KBM-7 (cell line): ENCODE data around the gene EPB41L2.

Source experiments
- DNase-seq: peaks from one replicate; pipeline ENCODE4 v3.0.0-alpha.2; 2015
- in situ Hi-C: fragments of 300-500 bp; cut with MboI; formaldehyde crosslinking; loops from 2 replicates; pipeline ENCODE4 v1.14.3; 2020; ENCODE audit warnings: low sequenced_read_pairs, low pct_unique_long_range_greater_than_20kb, mixed read lengths

The EPB41L2 gene

DNA sequence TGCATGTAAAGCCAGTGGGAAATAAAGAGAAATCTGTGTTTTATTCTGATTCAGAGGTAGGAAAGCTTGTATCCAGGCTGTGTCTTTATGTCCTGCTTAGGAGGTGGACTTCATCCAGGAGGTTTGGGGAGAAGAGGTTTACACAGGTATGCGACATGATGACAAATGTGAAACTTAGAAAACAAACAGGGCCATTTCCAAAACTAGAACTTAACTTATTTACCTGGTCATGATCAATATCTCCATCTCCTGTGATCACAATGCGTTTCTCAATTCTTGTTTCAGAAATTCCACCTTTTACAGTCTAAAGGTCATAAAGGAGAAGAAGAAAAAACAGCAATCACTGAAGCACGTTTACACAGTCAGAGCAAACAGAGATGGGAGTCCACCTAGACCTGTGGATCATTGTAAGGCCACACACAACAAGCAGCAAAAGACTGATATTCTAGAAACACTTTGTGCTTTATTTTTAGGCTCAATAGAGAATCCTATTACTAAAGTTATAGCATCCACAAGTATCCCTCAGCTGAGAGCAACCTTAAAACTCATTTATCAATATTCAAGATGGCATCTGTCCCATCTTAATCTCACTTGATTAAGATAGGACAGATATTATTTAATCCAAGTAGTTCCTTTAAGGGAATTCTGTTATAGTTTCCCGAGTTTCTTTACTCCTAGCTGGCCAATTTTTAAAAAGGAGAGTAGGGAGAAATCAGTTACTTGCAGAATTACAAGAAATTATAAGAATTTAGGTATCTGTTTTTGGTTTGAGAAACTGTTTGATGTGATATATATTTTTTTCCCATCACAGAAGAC is 199.4 kb downstream of the EPB41L2 start:
- in situ Hi-C loops, result no loop called here
- DNase-seq, result no peak

GRCh38 chr6:130862370-130862769 is 200.7 kb downstream of the EPB41L2 start:
- DNase-seq, result no peak
- in situ Hi-C loops, result no loop called here

- no peak for DNase-seq
- in situ Hi-C loops, result no loop called here
These were observed 203.7 kb downstream of the EPB41L2 start for GRCh38 chr6:130859161-130859867.

DNA sequence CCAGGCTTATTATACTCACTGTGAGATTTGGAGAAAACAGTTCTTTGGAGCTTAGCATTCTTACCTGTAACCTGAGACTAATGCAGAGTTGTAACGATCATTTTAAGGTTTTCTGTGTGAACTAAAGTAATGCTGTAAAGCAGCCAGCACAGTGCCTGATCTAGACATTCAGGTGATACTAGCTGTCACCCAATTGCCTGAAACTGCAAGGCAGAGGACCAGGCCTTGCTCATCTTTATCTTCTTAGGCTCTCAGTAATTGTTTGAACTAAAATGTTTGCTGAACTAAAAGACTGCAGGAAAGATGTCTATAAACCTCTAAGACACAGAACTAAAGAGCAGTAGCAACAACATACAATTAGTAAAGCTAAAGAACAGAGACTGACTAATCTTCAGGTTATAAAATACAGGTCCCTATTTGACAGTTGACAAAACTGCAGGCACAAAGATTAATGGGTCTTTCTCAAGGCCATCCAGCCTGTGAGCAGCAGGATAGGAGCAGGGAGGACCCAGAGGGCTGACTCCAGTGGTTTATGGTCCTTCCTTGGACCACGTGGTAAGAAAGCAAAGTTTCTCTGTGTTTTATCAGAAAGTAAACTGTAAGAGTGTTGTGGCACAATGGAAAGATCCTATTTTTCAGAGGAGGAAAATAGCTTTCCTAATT is 204.4 kb downstream of the EPB41L2 start:
- DNase-seq, result no peak

GRCh38 chr6:130858054-130858453 is 205.0 kb downstream of the EPB41L2 start:
- in situ Hi-C loops, result no loop called here
- DNase-seq, result no peak

More for the DNA sequence above, 204.4 kb downstream of the EPB41L2 start:
- in situ Hi-C loops, result no loop called here

DNA sequence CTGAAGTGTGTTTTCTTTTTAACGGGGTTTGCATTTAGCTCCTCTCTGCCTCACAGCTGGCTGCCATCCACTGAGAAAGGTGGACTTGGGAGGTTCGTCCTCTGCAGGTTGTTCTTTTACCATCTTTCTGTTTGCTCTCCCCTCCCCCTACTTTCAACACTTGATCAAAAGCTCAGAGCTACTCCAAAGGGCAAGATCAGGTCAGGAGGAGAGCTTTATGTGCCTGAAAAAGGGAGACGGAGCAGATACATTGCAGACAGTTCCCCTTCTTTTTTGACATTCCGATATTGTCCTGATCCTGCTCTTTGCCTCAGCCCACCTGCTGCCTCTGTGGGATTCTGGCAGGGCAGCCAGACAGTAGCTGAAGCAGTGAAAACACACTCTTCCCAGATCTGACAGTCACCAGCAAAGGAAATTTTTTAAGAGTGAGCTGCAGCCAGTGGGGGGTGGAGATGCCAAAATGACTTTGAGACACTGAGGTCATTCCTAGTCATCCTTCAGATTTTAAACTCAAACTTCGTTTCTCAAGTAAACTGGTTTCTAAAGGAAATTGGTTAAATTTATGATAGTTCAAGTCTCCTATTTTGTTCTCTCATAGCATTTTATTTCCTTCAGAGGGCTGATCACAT is 209.4 kb downstream of the EPB41L2 start:
- in situ Hi-C loops, result no loop called here

GRCh38 chr6:130852844-130853554 is 210.0 kb downstream of the EPB41L2 start:
- no peak for DNase-seq
- in situ Hi-C loops, result no loop called here

More for the DNA sequence above, 209.4 kb downstream of the EPB41L2 start:
- DNase-seq, result no peak

DNA sequence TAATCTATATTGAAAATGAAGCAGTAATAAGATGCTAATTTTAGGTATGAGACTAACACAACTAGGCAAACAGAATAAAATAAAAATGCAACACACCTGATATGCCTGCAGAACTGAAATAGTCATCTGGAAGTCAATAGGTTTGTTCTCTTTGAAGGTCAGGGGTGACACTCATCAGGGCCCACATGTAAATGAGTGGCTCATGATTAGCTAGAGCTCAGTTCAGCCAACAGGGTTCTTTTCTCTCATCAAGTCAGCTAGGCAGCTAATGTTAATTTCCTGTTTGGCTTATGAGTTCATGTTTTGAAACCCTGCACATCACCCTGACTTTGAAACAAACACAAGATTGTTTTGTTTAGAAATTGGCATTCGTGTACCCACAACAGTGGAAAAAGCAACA is 212.0 kb downstream of the EPB41L2 start:
- DNase-seq, result no peak
- in situ Hi-C loops, result no loop called here

DNA sequence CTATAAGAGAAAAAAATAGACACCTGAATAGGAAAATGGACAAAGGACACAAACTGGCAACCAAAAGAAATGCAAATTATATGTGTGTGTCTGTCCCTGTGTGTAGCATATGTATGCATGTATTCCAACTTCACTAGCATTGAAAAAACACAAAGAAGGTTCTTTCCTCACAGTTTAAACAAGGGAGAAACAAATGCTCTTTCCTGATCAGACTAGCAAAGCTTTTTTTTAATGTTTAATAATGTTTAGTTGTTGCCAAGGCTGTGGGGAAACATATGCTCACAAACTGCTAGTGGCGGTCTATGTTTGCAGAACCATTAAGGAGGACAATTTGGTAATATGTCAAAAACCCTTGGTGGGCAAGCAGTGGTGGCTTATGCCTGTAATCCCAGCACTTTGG is 213.5 kb downstream of the EPB41L2 start:
- DNase-seq, result no peak
- in situ Hi-C loops, result loop anchor here (25.0 kb wide), 1 partner anchor 537 kb away; no protein-coding TSS in a partner anchor

DNA sequence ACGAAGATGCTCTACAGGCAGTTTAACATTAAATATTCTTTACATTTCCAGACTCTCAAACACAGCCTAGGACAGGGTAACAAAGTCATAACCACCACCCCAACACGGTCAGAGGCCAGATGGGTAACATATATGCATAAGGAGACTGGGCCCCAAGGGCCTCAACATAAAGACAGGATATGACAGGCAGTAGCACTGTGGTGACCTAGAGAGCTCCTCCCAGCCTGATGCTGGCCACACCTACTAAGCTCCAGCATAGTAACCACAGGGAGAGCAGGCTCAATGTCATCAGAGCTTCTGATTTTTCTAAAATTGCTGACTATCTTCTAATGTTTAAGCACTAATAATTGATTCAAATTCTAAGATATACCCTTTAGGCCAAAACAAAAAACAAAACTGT is 214.1 kb downstream of the EPB41L2 start:
- in situ Hi-C loops, result loop anchor here (25.0 kb wide), 1 partner anchor 537 kb away; no protein-coding TSS in a partner anchor
- no peak for DNase-seq

DNA sequence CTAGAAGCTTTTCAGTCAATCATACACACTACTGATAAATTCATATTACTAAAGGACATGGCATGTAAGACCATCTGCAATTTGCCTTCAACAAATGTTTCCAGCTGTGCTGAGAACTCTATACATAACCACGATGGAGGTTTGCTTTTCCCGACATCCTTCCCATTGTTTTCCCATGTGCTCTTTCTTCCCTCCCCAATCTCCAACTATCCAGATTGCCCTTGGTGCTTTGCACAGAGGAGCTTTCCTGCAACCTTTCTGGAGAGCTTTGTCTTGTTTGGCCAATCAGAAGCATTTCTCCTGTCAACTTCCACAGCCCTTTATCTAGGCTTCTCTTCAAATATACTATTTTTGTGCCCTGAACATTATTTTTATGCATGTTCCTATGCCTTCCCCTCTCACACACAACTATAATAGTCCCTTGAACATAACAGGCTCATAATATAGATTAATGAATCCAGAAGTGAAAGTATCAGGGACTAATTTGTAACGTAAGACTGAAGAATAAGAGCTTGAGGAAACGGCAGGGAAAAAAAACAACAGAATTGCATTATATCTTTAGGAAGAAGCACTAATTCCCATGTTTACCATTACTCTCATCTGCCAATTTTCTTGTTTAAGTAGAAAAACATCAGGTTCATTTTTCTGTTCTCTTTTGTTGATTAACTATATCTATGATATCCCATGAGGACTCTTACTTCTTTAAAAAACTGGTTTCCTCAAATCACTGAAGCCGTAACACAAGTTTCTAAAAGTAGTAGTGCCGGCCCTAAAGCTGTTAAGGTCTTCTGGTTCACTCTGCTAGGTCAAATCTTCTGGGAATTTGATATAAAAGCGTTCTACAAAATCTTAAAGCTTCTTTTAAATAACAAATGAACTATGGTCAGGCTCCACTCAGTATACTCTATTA is 215.8 kb downstream of the EPB41L2 start:
- in situ Hi-C loops, result loop anchor here (25.0 kb wide), 1 partner anchor 535 kb away; no protein-coding TSS in a partner anchor
- no peak for DNase-seq

DNA sequence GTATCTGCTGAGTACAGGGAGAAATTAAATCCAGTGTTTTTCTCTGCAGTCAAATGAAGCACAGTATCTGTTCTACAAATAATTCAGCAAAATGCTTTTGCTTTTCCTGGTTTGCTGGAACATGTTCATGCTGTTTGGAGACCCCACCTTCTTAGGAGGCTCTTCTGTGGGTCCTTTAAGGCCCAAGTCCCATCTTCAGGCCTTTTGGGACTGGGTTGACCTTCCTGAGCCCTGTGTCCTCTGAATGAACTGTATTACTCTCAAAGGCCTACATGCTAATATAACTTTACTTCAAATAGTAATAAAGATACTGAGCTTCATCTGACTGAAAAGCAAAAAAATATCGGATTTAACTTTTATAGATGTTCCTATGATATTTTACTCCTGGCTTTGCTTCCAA is 216.5 kb downstream of the EPB41L2 start:
- in situ Hi-C loops, result loop anchor here (25.0 kb wide), 1 partner anchor 534 kb away; no protein-coding TSS in a partner anchor

GRCh38 chr6:130843575-130844320 is 219.3 kb downstream of the EPB41L2 start:
- DNase-seq, result peak; percentile 51
- in situ Hi-C loops, result loop anchor here (25.0 kb wide), 1 partner anchor 531 kb away; no protein-coding TSS in a partner anchor

More for the DNA sequence above, 216.5 kb downstream of the EPB41L2 start:
- DNase-seq, result no peak

GRCh38 chr6:130841128-130841728 is 221.8 kb downstream of the EPB41L2 start:
- in situ Hi-C loops, result loop anchor here (25.0 kb wide), 1 partner anchor 529 kb away; no protein-coding TSS in a partner anchor
- DNase-seq, result no peak

- in situ Hi-C loops, result loop anchor here (25.0 kb wide), 1 partner anchor 528 kb away; no protein-coding TSS in a partner anchor
These were observed 223.0 kb downstream of the EPB41L2 start for GRCh38 chr6:130840050-130840449.

DNA sequence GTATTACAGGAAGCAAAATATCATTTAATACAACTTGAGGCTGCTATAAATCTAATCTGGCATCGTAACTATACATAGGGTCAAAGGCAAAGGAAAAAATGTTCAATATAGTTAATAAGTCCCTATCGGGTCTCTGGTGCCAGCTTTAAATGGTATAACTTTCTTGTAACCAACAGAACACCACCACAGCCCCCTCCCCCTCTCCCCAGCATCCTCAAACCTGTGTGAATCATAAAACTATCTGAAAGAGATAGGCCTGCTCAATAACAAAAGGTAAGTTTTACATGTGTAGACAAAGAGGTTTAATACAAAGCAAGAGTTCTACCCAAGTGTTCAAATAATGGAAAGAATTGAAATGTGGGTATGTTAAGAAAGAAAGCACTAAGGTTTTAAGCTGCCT is 223.7 kb downstream of the EPB41L2 start:
- no peak for DNase-seq
- in situ Hi-C loops, result loop anchor here (25.0 kb wide), 1 partner anchor 527 kb away; no protein-coding TSS in a partner anchor

More at GRCh38 chr6:130840050-130840449, 223.0 kb downstream of the EPB41L2 start:
- DNase-seq, result no peak
